ENCODE results near the gene PLPPR3.

PLPPR3 gene

DNA sequence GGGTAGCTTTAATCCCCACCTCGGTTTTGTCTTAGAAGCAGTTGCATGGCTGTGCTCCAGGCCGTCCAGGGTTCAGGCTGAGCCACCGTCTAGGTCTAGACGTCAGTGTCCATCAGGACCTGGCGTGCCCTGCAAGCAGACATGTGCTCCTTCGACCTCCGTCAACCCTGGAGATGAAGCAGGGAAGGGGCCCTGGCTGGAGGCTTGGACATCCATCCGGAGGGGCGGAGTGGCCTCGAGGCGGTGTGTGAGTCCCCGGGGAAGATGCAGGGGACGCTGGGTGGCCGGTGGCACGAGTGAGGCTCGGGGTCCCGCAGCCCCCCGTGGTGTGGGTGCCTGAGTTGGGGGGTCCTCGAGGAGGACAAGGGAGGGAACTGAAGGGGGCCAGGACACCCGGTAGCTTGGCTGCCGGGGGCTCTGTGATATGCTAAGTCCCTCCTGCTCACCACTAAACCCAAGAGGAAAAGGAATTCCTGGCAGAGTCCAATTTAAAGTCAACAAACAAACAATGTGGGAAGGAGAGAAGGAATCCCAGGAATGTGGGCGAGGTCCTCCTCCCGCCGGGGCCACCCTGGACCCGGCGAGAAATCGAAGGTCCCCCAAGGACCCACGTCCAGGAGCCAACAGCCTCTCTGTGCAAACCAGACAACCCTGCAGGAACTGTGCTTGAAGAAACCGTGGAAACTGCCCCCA is 39.4 kb downstream of the PLPPR3 start:
- Histone ChIP-seq H3K36me3 (ENCODE audit: low read length) (no peaks in the 10 kb centered on the region), H3K4me3 (ENCODE audit: insufficient read depth, low read length, poor library complexity, severe bottlenecking) (no peak overlapping the region), H3K4me2 (ENCODE audit: low read depth, low read length, poor library complexity, severe bottlenecking) (no peak overlapping the region), H3K9me3 (ENCODE audit: insufficient read depth, low read length) (no peaks in the 10 kb centered on the region), H3K27me3 (ENCODE audit: low read length) (no peaks in the 10 kb centered on the region), H3K27ac (ENCODE audit: low read depth, low read length) (no peak overlapping the region), H3K79me2 (ENCODE audit: insufficient read depth, low read length) (no peaks in the 10 kb centered on the region), H2AFZ (ENCODE audit: low read depth, low read length, severe bottlenecking) (no peak overlapping the region), H3K9ac (ENCODE audit: low read length) (no peak overlapping the region), H3F3A (ENCODE audit: insufficient read depth) (no peaks in the 10 kb centered on the region), H4K20me1 (ENCODE audit: low read depth, low read length) (no peaks in the 10 kb centered on the region), H3K9me2 (replicated peaks; ENCODE audit: insufficient read depth, low read length) (no peaks in the 10 kb centered on the region)
- TF ChIP-seq, protein P1, sequence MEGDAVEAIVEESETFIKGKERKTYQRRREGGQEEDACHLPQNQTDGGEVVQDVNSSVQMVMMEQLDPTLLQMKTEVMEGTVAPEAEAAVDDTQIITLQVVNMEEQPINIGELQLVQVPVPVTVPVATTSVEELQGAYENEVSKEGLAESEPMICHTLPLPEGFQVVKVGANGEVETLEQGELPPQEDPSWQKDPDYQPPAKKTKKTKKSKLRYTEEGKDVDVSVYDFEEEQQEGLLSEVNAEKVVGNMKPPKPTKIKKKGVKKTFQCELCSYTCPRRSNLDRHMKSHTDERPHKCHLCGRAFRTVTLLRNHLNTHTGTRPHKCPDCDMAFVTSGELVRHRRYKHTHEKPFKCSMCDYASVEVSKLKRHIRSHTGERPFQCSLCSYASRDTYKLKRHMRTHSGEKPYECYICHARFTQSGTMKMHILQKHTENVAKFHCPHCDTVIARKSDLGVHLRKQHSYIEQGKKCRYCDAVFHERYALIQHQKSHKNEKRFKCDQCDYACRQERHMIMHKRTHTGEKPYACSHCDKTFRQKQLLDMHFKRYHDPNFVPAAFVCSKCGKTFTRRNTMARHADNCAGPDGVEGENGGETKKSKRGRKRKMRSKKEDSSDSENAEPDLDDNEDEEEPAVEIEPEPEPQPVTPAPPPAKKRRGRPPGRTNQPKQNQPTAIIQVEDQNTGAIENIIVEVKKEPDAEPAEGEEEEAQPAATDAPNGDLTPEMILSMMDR (IDR thresholded peaks at IDR 0.05; ENCODE audit: insufficient read depth, low read length, poor library complexity, severe bottlenecking), result no peak
- no peak for TF ChIP-seq EZH2phosphoT487 (conservative IDR thresholded peaks at IDR 0.05; ENCODE audit: low read length)

DNA sequence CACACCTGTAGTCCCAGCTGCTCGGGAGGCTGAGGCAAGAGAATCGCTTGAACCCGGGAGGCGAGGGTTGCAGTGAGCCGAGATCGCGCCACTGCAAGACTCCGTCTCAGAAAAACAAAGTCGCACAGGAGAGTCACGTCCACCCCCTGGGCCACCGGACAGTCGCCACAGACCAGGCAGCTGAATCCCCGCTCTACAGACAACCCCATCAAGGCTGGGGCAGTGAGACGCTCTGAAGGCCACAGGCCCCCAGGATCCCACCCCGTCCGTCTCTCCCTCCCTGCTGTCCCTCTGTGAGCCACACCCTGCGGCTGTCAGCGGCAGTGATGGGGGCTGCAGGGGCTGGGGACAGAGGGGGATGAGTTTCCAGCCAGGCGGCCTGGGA is 40.0 kb downstream of the PLPPR3 start:
- H3K9ac ChIP-seq (ENCODE audit: low read length), result no peak overlapping the region
- TF ChIP-seq, protein P1 (IDR thresholded peaks at IDR 0.05; ENCODE audit: insufficient read depth, low read length, poor library complexity, severe bottlenecking), result no peak
- TF ChIP-seq EZH2phosphoT487 (conservative IDR thresholded peaks at IDR 0.05; ENCODE audit: low read length), result no peak
- H3K9me2 ChIP-seq (replicated peaks; ENCODE audit: insufficient read depth, low read length), result no peaks in the 10 kb centered on the region
- H3K4me3 ChIP-seq (ENCODE audit: insufficient read depth, low read length, poor library complexity, severe bottlenecking), result no peak overlapping the region
- no peak overlapping the region for H2AFZ ChIP-seq (ENCODE audit: low read depth, low read length, severe bottlenecking)
- no peaks in the 10 kb centered on the region for H3F3A ChIP-seq (ENCODE audit: insufficient read depth)
- H3K79me2 ChIP-seq (ENCODE audit: insufficient read depth, low read length), result no peaks in the 10 kb centered on the region
- no peaks in the 10 kb centered on the region for H4K20me1 ChIP-seq (ENCODE audit: low read depth, low read length)
- H3K27ac ChIP-seq (ENCODE audit: low read depth, low read length), result no peak overlapping the region
- H3K9me3 ChIP-seq (ENCODE audit: insufficient read depth, low read length), result no peaks in the 10 kb centered on the region
- no peaks in the 10 kb centered on the region for H3K36me3 ChIP-seq (ENCODE audit: low read length)
- no peaks in the 10 kb centered on the region for H3K27me3 ChIP-seq (ENCODE audit: low read length)
- no peak overlapping the region for H3K4me2 ChIP-seq (ENCODE audit: low read depth, low read length, poor library complexity, severe bottlenecking)

DNA sequence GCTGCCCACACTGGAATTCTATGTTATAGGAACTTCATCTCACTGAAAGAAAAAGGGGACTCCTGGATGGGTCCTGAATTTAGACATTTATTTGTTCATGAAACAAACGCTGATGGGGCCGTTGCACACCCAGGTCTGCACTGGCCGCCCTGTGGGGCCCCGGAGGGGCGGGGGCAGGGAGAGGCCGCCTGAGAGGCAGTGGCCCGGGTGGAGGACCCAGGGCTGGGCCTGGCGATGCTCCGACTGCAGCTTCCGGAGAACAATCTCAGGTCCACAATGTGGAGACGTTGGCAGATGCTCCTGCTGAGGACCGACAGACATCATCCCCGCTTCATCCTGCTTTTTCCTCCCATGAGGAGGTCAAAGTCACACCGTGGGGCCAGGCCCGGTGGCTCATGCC is 40.8 kb downstream of the PLPPR3 start:
- H2AFZ ChIP-seq (ENCODE audit: low read depth, low read length, severe bottlenecking), result no peak overlapping the region
- H3K36me3 ChIP-seq (ENCODE audit: low read length), result no peaks in the 10 kb centered on the region
- no peaks in the 10 kb centered on the region for H3K79me2 ChIP-seq (ENCODE audit: insufficient read depth, low read length)
- H3F3A ChIP-seq (ENCODE audit: insufficient read depth), result no peaks in the 10 kb centered on the region
- no peak overlapping the region for H3K9ac ChIP-seq (ENCODE audit: low read length)
- H3K27me3 ChIP-seq (ENCODE audit: low read length), result no peaks in the 10 kb centered on the region
- H3K4me3 ChIP-seq (ENCODE audit: insufficient read depth, low read length, poor library complexity, severe bottlenecking), result no peak overlapping the region
- no peaks in the 10 kb centered on the region for H4K20me1 ChIP-seq (ENCODE audit: low read depth, low read length)
- no peak overlapping the region for H3K4me2 ChIP-seq (ENCODE audit: low read depth, low read length, poor library complexity, severe bottlenecking)
- no peak overlapping the region for H3K27ac ChIP-seq (ENCODE audit: low read depth, low read length)
- H3K9me3 ChIP-seq (ENCODE audit: insufficient read depth, low read length), result no peaks in the 10 kb centered on the region
- H3K9me2 ChIP-seq (replicated peaks; ENCODE audit: insufficient read depth, low read length), result no peaks in the 10 kb centered on the region
- no peak for TF ChIP-seq EZH2phosphoT487 (conservative IDR thresholded peaks at IDR 0.05; ENCODE audit: low read length)
- TF ChIP-seq, protein P1 (IDR thresholded peaks at IDR 0.05; ENCODE audit: insufficient read depth, low read length, poor library complexity, severe bottlenecking), result no peak

Measured in SU-DHL-6 (cell line).